ENCODE results near the gene PKDCC.
A peak's percentile ranks its signal among the peaks of the same experiment; 100 is the strongest.

The PKDCC gene

DNA sequence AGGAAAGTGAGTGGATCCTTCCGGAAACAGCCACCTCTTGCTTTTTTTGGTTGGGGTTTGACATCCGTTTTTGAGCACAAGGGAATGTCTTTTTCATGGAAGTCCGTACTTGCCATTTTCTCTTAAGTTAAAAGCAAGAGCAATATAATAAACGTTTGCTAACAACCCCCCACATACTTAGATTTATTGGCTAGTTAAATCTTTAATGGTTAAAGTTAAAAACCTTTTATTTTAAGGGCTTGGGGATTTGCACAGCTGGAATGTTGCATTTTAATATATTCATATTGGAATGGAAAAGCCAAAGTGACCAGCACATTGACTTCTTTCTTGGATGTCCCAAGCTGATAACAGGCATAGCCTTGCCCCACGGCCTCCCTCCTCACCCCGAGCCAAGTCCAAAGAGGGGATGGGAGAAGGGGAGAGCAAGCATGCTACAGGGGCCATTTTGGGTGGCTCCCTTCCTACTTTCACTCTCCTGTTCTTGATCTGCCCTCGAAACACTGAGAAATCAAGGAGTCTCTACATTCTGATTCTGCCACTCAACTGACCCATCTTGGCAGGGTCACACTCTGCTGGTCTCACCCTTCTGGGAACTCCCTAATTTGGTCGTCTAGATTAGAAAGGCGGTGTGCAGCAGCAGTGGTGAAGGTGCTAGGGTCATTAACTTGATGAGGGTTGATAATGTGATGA, 48.1 kb upstream of the PKDCC start:
- Histone ChIP-seq H3K14ac (ENCODE audit: low read length) (no peak overlapping the region), H3K27ac (replicated peaks; ENCODE audit: low read length) (no peak overlapping the region), H4K8ac (ENCODE audit: low read depth, low read length) (no peak overlapping the region), H3K18ac (ENCODE audit: low read length) (no peak overlapping the region), H2AK5ac (ENCODE audit: low read depth, low read length) (no peak overlapping the region), H2AFZ (ENCODE audit: low read length) (no peak overlapping the region), H2BK15ac (ENCODE audit: low read length) (no peak overlapping the region), H3K23ac (ENCODE audit: low read depth, low read length, poor library complexity) (no peak overlapping the region), H3K79me1 (ENCODE audit: low read depth, low read length) (no peaks in the 10 kb centered on the region), H4K91ac (ENCODE audit: low read depth, low read length, poor library complexity) (no peak overlapping the region), H3K27me3 (ENCODE audit: control insufficient read depth in 3 of 3, insufficient read depth in 3 of 3, low read depth in 1 of 3, low read length in 3 of 3) (no peaks in the 10 kb centered on the region), H3K4me3 (ENCODE audit: low read length in 2 of 2) (no peak overlapping the region), H3K36me3 (replicated peaks in 1 of 2; ENCODE audit: control insufficient read depth in 2 of 2, insufficient read depth in 2 of 2, low read length in 2 of 2) (no peaks in the 10 kb centered on the region), H2BK5ac (ENCODE audit: low read length) (no peak overlapping the region), H2BK120ac (ENCODE audit: low read depth, low read length) (no peak overlapping the region), H2BK12ac (ENCODE audit: low read length) (no peak overlapping the region), H3K4me2 (ENCODE audit: insufficient read depth, low read length, poor library complexity, severe bottlenecking) (no peak overlapping the region), H3K9me3 (replicated peaks in 1 of 2; ENCODE audit: control insufficient read depth in 2 of 2, insufficient read depth in 1 of 2, low read depth in 1 of 2, low read length in 2 of 2) (peaks cover 2 to 3% of the 10 kb centered on the region in 2 donors), H3K4me1 (ENCODE audit: control insufficient read depth in 2 of 2, insufficient read depth in 1 of 2, low read depth in 1 of 2, low read length in 2 of 2) (peaks cover 1 to 6% of the 10 kb centered on the region in 2 donors), H3K4ac (ENCODE audit: low read length) (no peak overlapping the region), H3K9ac (ENCODE audit: low read depth, low read length, poor library complexity) (no peak overlapping the region)
- DNase-seq (ENCODE audit: low spot score) = no peak
- no CpG with 5 or more reads among the region's 9 CpGs for WGBS, 2 donors (ENCODE audit: extremely low coverage in 2 of 2, insufficient read length in 2 of 2, insufficient replicate concordance in 1 of 2)

DNA sequence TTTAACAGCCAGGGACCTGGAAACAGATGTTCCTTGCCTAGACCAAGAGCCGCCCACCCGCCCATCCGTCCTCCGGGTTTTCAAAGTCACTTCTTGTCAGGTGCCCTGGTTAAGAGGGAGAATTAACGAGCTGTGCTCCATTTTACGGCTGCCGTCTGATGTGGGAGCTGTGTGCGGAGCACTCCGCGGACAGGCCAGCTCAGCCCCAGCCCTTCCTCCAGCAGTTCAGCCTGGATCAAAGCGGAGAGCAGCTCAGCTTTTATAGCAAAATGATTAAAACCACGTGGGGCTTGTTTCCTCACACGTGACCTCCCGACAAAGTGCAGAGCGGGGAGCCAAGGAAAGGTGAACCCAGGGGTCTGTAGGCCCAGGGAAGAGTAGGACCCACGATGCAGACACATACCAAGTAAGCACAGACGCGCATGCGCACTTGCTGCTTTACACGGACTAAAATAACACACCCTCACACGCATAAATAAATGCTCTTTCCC, 46.1 kb upstream of the PKDCC start:
- peak overlapping the region; percentile 30 for H2AFZ ChIP-seq (ENCODE audit: low read length)
- H4K8ac ChIP-seq (ENCODE audit: low read depth, low read length) = no peak overlapping the region
- no peak overlapping the region for H2BK120ac ChIP-seq (ENCODE audit: low read depth, low read length)
- H4K91ac ChIP-seq (ENCODE audit: low read depth, low read length, poor library complexity) = no peak overlapping the region
- H3K14ac ChIP-seq (ENCODE audit: low read length) = no peak overlapping the region
- WGBS, 2 donors (ENCODE audit: extremely low coverage in 2 of 2, insufficient read length in 2 of 2, insufficient replicate concordance in 1 of 2) = no CpG with 5 or more reads among the region's 21 CpGs
- H3K27ac ChIP-seq (replicated peaks; ENCODE audit: low read length) = no peak overlapping the region
- H3K9ac ChIP-seq (ENCODE audit: low read depth, low read length, poor library complexity) = no peak overlapping the region
- no peak overlapping the region for H3K4me3 ChIP-seq (ENCODE audit: low read length in 2 of 2)
- DNase-seq (ENCODE audit: low spot score) = no peak
- H3K79me1 ChIP-seq (ENCODE audit: low read depth, low read length) = no peaks in the 10 kb centered on the region
- H3K18ac ChIP-seq (ENCODE audit: low read length) = no peak overlapping the region
- H2AK5ac ChIP-seq (ENCODE audit: low read depth, low read length) = no peak overlapping the region
- H3K4me1 ChIP-seq (ENCODE audit: control insufficient read depth in 2 of 2, insufficient read depth in 1 of 2, low read depth in 1 of 2, low read length in 2 of 2) = peaks cover 1 to 6% of the 10 kb centered on the region in 2 donors
- H2BK15ac ChIP-seq (ENCODE audit: low read length) = no peak overlapping the region
- H3K36me3 ChIP-seq (replicated peaks in 1 of 2; ENCODE audit: control insufficient read depth in 2 of 2, insufficient read depth in 2 of 2, low read length in 2 of 2) = no peaks in the 10 kb centered on the region
- H3K27me3 ChIP-seq (ENCODE audit: control insufficient read depth in 3 of 3, insufficient read depth in 3 of 3, low read depth in 1 of 3, low read length in 3 of 3) = no peaks in the 10 kb centered on the region
- H2BK12ac ChIP-seq (ENCODE audit: low read length) = no peak overlapping the region
- H3K4me2 ChIP-seq (ENCODE audit: insufficient read depth, low read length, poor library complexity, severe bottlenecking) = no peak overlapping the region
- no peak overlapping the region for H2BK5ac ChIP-seq (ENCODE audit: low read length)
- peaks cover 2 to 4% of the 10 kb centered on the region in 2 donors for H3K9me3 ChIP-seq (replicated peaks in 1 of 2; ENCODE audit: control insufficient read depth in 2 of 2, insufficient read depth in 1 of 2, low read depth in 1 of 2, low read length in 2 of 2)
- no peak overlapping the region for H3K4ac ChIP-seq (ENCODE audit: low read length)
- no peak overlapping the region for H3K23ac ChIP-seq (ENCODE audit: low read depth, low read length, poor library complexity)

DNA sequence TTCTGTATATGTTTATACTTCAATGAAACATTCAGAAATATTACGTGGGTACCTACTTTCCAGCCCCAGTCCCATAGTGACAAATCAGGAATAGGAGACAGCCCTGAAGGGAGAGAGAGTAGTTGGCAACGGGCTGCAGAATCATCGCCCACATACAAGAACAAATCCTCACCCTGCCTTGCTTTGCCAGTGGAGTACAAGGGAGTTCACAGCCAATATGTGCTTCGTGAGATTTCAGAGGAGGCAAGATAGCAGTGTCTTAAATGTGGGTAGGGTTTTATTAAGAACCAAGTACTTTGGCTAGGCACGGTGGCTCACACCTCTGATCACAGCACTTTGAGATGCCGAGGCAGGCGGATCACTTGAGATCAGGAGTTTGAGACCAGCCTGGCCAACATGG, 40.3 kb upstream of the PKDCC start:
- H3K23ac ChIP-seq (ENCODE audit: low read depth, low read length, poor library complexity) = no peak overlapping the region
- H2BK120ac ChIP-seq (ENCODE audit: low read depth, low read length) = no peak overlapping the region
- no peaks in the 10 kb centered on the region for H3K79me1 ChIP-seq (ENCODE audit: low read depth, low read length)
- H3K4me1 ChIP-seq (ENCODE audit: control insufficient read depth in 2 of 2, insufficient read depth in 1 of 2, low read depth in 1 of 2, low read length in 2 of 2) = peaks cover 0 to 7% of the 10 kb centered on the region in 2 donors
- H3K4me3 ChIP-seq (ENCODE audit: low read length in 2 of 2) = no peak overlapping the region
- H3K27me3 ChIP-seq (ENCODE audit: control insufficient read depth in 3 of 3, insufficient read depth in 3 of 3, low read depth in 1 of 3, low read length in 3 of 3) = no peaks in the 10 kb centered on the region
- H3K36me3 ChIP-seq (replicated peaks in 1 of 2; ENCODE audit: control insufficient read depth in 2 of 2, insufficient read depth in 2 of 2, low read length in 2 of 2) = no peaks in the 10 kb centered on the region
- H3K9me3 ChIP-seq (replicated peaks in 1 of 2; ENCODE audit: control insufficient read depth in 2 of 2, insufficient read depth in 1 of 2, low read depth in 1 of 2, low read length in 2 of 2) = peaks cover 2 to 4% of the 10 kb centered on the region in 2 donors
- H2BK12ac ChIP-seq (ENCODE audit: low read length) = no peak overlapping the region
- H3K18ac ChIP-seq (ENCODE audit: low read length) = no peak overlapping the region
- H2BK15ac ChIP-seq (ENCODE audit: low read length) = no peak overlapping the region
- H2AFZ ChIP-seq (ENCODE audit: low read length) = no peak overlapping the region
- no peak overlapping the region for H2BK5ac ChIP-seq (ENCODE audit: low read length)
- no peak overlapping the region for H3K9ac ChIP-seq (ENCODE audit: low read depth, low read length, poor library complexity)
- WGBS, 2 donors (ENCODE audit: extremely low coverage in 2 of 2, insufficient read length in 2 of 2, insufficient replicate concordance in 1 of 2) = no CpG with 5 or more reads among the region's 7 CpGs
- H2AK5ac ChIP-seq (ENCODE audit: low read depth, low read length) = no peak overlapping the region
- no peak overlapping the region for H4K8ac ChIP-seq (ENCODE audit: low read depth, low read length)
- H3K4me2 ChIP-seq (ENCODE audit: insufficient read depth, low read length, poor library complexity, severe bottlenecking) = no peak overlapping the region
- H3K14ac ChIP-seq (ENCODE audit: low read length) = no peak overlapping the region
- no peak overlapping the region for H3K4ac ChIP-seq (ENCODE audit: low read length)
- no peak overlapping the region for H3K27ac ChIP-seq (replicated peaks; ENCODE audit: low read length)
- H4K91ac ChIP-seq (ENCODE audit: low read depth, low read length, poor library complexity) = no peak overlapping the region
- no peak for DNase-seq (ENCODE audit: low spot score)

DNA sequence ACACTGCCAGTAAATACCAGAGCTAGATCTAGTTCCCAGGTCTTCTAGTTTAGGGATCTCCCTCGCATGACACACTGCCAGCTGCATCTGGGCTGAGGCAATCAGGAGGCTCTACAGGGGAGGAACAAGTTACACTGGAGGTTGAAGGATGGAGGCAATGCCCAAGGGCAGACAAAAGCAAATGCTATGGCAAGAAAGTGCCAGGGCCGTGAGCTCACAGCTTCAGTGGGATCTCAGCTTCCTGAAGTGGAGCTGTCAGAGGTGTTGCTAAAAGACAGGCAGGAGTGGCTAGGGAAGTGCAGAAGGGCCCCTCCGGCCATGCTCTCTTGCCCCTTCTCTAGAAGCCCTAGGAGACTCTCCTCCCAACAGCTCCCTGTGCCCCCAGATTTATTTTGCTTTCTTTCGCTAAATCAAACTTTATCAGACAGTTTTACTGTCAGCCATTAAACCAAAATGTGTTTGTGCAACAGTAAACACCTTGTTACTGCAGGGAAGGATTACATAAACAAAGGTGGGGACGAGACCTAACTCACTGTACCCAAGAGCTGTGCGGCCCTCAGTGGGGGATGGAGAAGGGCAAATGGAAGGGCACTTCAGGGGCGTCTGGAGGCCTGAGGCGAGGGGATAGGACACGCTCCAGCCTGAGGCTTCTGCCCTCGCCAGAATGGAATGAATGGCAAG, 39.4 kb upstream of the PKDCC start:
- Histone ChIP-seq H4K91ac (ENCODE audit: low read depth, low read length, poor library complexity) (no peak overlapping the region), H2BK120ac (ENCODE audit: low read depth, low read length) (no peak overlapping the region), H2BK15ac (ENCODE audit: low read length) (peak overlapping the region; percentile 54), H2BK5ac (ENCODE audit: low read length) (no peak overlapping the region), H3K4me2 (ENCODE audit: insufficient read depth, low read length, poor library complexity, severe bottlenecking) (no peak overlapping the region), H3K79me1 (ENCODE audit: low read depth, low read length) (no peaks in the 10 kb centered on the region), H3K27me3 (ENCODE audit: control insufficient read depth in 3 of 3, insufficient read depth in 3 of 3, low read depth in 1 of 3, low read length in 3 of 3) (no peaks in the 10 kb centered on the region), H3K4ac (ENCODE audit: low read length) (no peak overlapping the region), H3K14ac (ENCODE audit: low read length) (no peak overlapping the region), H3K36me3 (replicated peaks in 1 of 2; ENCODE audit: control insufficient read depth in 2 of 2, insufficient read depth in 2 of 2, low read length in 2 of 2) (no peaks in the 10 kb centered on the region), H3K4me3 (ENCODE audit: low read length in 2 of 2) (no peak overlapping the region), H3K9me3 (replicated peaks in 1 of 2; ENCODE audit: control insufficient read depth in 2 of 2, insufficient read depth in 1 of 2, low read depth in 1 of 2, low read length in 2 of 2) (peaks cover 0 to 4% of the 10 kb centered on the region in 2 donors), H4K8ac (ENCODE audit: low read depth, low read length) (no peak overlapping the region), H3K18ac (ENCODE audit: low read length) (peak overlapping the region; percentile 66), H2AK5ac (ENCODE audit: low read depth, low read length) (no peak overlapping the region), H2AFZ (ENCODE audit: low read length) (peak overlapping the region; percentile 37), H3K4me1 (ENCODE audit: control insufficient read depth in 2 of 2, insufficient read depth in 1 of 2, low read depth in 1 of 2, low read length in 2 of 2) (peaks cover 0 to 7% of the 10 kb centered on the region in 2 donors), H3K23ac (ENCODE audit: low read depth, low read length, poor library complexity) (peak overlapping the region; percentile 44), H3K27ac (replicated peaks; ENCODE audit: low read length) (no peak overlapping the region), H3K9ac (ENCODE audit: low read depth, low read length, poor library complexity) (no peak overlapping the region), H2BK12ac (ENCODE audit: low read length) (peak overlapping the region; percentile 33)
- WGBS, 2 donors (ENCODE audit: extremely low coverage in 2 of 2, insufficient read length in 2 of 2, insufficient replicate concordance in 1 of 2) = no CpG with 5 or more reads among the region's 10 CpGs
- DNase-seq (ENCODE audit: low spot score) = no peak

Measured in neuronal stem cell (in vitro differentiated cells).